ENCODE data around the gene ETV2. TPM values are rescaled to one million over a fixed set of nuclear protein-coding genes. Genes with fewer than 3 reads are reported as not detected.

ETV2 gene
- total and polyA plus RNA-seq, 2 of the 4 experiments (the other 2 are of a cell fraction), result 1.2 TPM; not detected in 1

DNA sequence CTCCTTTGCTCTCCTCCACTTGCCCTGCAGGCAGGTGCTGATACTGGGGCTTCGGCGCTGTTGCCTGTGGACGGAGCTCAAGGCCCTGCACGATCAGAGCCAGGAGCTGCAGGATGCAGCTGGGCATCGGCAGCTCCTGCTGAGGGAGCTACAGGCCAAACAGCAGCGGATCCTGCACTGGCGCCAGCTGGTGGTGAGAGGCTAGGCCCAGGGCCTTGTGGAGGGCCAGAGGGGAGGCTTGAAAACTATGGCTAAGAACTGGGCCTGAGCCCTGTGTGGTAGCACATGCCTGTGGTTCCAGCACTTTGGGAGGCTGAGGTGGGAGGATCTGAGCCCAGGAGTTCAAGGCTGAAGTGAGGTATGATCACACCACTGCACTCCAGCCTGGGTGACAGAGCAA, 22.7 kb upstream of the ETV2 start:
- Histone ChIP-seq H3K4me1 (ENCODE audit: control insufficient read depth, insufficient read depth, low read length) (no peaks in the 10 kb centered on the region), H4K91ac (ENCODE audit: insufficient read depth, low read depth, low read length) (no peak overlapping the region), H3K27me3 (ENCODE audit: control insufficient read depth, insufficient read depth, low read length) (no peaks in the 10 kb centered on the region), H3K4me3 (ENCODE audit: insufficient read depth, low read depth, low read length) (no peak overlapping the region), H3K56ac (ENCODE audit: extremely low read depth, insufficient read depth, low read length) (no peak overlapping the region), H3K18ac (ENCODE audit: low read depth, low read length) (no peak overlapping the region), H3K9ac (ENCODE audit: low read depth, low read length) (no peak overlapping the region), H3K14ac (replicated peaks; ENCODE audit: low read depth, low read length) (no peak overlapping the region), H3K4me2 (ENCODE audit: low read depth, low read length) (no peak overlapping the region), H4K8ac (ENCODE audit: low read depth in 2 of 2, low read length in 2 of 2) (no peak overlapping the region), H2BK20ac (ENCODE audit: low read depth, low read length) (no peak overlapping the region), H2AK5ac (ENCODE audit: low read depth, low read length) (no peak overlapping the region), H2AFZ (replicated peaks; ENCODE audit: low read length, poor library complexity) (no peak overlapping the region), H2BK120ac (ENCODE audit: low read depth, low read length) (no peak overlapping the region), H3K9me3 (ENCODE audit: control insufficient read depth, insufficient read depth, low read length) (no peaks in the 10 kb centered on the region), H3K9me1 (ENCODE audit: insufficient read depth, low read length) (no peaks in the 10 kb centered on the region), H2BK15ac (ENCODE audit: low read depth, low read length) (no peak overlapping the region), H4K20me1 (ENCODE audit: insufficient read depth, low read length) (no peaks in the 10 kb centered on the region), H3K27ac (ENCODE audit: insufficient read depth, low read length) (no peak overlapping the region), H2BK5ac (ENCODE audit: low read depth, low read length, poor library complexity, severe bottlenecking) (no peak overlapping the region), H3K79me1 (ENCODE audit: low read depth in 1 of 2, low read length in 2 of 2) (peaks cover 0 to 2% of the 10 kb centered on the region in 2 experiments; a peak in 1 of 4 replicates), H3K4ac (ENCODE audit: low read depth, low read length) (no peak overlapping the region), H2AK9ac (replicated peaks; ENCODE audit: low read depth, low read length, poor library complexity) (no peak overlapping the region), H3K23ac (ENCODE audit: low read depth, low read length) (no peak overlapping the region), H3K36me3 (ENCODE audit: control insufficient read depth, insufficient read depth, low read length) (peaks cover 9% of the 10 kb centered on the region; the same call in 1 of the 2 replicates), H4K5ac (ENCODE audit: low read depth, low read length) (no peak overlapping the region)
- in situ Hi-C loops (cut with MboI; ENCODE audit: low sequenced_read_pairs), result no loop called here
- no TSS peak for BruUV-seq (replicated peaks)
- ChIA-PET CTCF (no interaction called here), POLR2A (ENCODE audit: unreplicated experiment) (no interaction called here)
- dilution Hi-C loops (cut with HindIII; ENCODE audit: low sequenced_read_pairs, unreplicated experiment), result no loop called here
- TF ChIP-seq, protein P1, sequence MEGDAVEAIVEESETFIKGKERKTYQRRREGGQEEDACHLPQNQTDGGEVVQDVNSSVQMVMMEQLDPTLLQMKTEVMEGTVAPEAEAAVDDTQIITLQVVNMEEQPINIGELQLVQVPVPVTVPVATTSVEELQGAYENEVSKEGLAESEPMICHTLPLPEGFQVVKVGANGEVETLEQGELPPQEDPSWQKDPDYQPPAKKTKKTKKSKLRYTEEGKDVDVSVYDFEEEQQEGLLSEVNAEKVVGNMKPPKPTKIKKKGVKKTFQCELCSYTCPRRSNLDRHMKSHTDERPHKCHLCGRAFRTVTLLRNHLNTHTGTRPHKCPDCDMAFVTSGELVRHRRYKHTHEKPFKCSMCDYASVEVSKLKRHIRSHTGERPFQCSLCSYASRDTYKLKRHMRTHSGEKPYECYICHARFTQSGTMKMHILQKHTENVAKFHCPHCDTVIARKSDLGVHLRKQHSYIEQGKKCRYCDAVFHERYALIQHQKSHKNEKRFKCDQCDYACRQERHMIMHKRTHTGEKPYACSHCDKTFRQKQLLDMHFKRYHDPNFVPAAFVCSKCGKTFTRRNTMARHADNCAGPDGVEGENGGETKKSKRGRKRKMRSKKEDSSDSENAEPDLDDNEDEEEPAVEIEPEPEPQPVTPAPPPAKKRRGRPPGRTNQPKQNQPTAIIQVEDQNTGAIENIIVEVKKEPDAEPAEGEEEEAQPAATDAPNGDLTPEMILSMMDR (conservative IDR thresholded peaks at IDR 0.05; ENCODE audit: low read depth, low read length), result no peak
- TF ChIP-seq POLR2A (IDR thresholded peaks at IDR 0.05; ENCODE audit: low read depth, low read length) (no peak), CHD1 (IDR thresholded peaks at IDR 0.05; ENCODE audit: low read depth, low read length) (no peak), CEBPB (IDR thresholded peaks at IDR 0.05; ENCODE audit: low read depth, low read length) (no peak), MAZ (IDR thresholded peaks at IDR 0.05; ENCODE audit: borderline replicate concordance, low read depth, low read length) (no peak), SMC3 (IDR thresholded peaks at IDR 0.05; ENCODE audit: low read depth, low read length) (no peak), BHLHE40 (IDR thresholded peaks at IDR 0.05; ENCODE audit: low read depth, low read length) (no peak), MXI1 (IDR thresholded peaks at IDR 0.05; ENCODE audit: borderline replicate concordance, low read depth, low read length) (no peak), FOS (IDR thresholded peaks at IDR 0.05; ENCODE audit: low read depth, low read length) (no peak), NFE2L2 (IDR thresholded peaks at IDR 0.05; ENCODE audit: low read depth, low read length) (no peak), RCOR1 (IDR thresholded peaks at IDR 0.05; ENCODE audit: insufficient replicate concordance, low read length) (no peak), MAFK (IDR thresholded peaks at IDR 0.05; ENCODE audit: low read depth, low read length) (no peak), RFX5 (IDR thresholded peaks at IDR 0.05; ENCODE audit: low read depth, low read length) (no peak), RAD21 (IDR thresholded peaks at IDR 0.05; ENCODE audit: low read length) (no peak)
- TF ChIP-seq, protein P2, sequence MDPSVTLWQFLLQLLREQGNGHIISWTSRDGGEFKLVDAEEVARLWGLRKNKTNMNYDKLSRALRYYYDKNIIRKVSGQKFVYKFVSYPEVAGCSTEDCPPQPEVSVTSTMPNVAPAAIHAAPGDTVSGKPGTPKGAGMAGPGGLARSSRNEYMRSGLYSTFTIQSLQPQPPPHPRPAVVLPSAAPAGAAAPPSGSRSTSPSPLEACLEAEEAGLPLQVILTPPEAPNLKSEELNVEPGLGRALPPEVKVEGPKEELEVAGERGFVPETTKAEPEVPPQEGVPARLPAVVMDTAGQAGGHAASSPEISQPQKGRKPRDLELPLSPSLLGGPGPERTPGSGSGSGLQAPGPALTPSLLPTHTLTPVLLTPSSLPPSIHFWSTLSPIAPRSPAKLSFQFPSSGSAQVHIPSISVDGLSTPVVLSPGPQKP (IDR thresholded peaks at IDR 0.05; ENCODE audit: borderline replicate concordance, low read depth, low read length), result no peak
- TF ChIP-seq, protein P3, sequence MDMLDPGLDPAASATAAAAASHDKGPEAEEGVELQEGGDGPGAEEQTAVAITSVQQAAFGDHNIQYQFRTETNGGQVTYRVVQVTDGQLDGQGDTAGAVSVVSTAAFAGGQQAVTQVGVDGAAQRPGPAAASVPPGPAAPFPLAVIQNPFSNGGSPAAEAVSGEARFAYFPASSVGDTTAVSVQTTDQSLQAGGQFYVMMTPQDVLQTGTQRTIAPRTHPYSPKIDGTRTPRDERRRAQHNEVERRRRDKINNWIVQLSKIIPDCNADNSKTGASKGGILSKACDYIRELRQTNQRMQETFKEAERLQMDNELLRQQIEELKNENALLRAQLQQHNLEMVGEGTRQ (IDR thresholded peaks at IDR 0.05; ENCODE audit: low read depth, low read length), result no peak
- ATAC-seq (ENCODE audit: low read depth), result no peak; the same call in 1 of the 2 replicates
- intact Hi-C loops (cut with micrococcal nuclease), result no loop called here
- WGBS, 2 experiments (ENCODE audit: extremely low coverage in 2 of 2, insufficient read length in 1 of 2), result 88% methylated on average over 6 of the region's 7 CpGs; no CpG with 5 or more reads in 1 of the 2 experiments
- no peak for DNase-seq
